ENCODE data around the gene PCDHA4.
"Not testable (repeated sequence)": the region's sequence is repeated elsewhere in the genome, so short reads cannot be mapped to it uniquely, and the experiment has no call there.

PCDHA4 gene

GRCh38 chr5:140827704-140828361 lies 21.0 kb downstream of the PCDHA4 start, which contains the start of gene PCDHA6:
TSS of gene PCDHA6 (plus strand) at chr5:140827960. CDS start at chr5:140828092, 132 bp downstream.
- no peak within 1 kb of the TSS for H3K4me3 ChIP-seq (ENCODE audit: low read length)
- peak; percentile 19 for TF ChIP-seq CTCF (conservative IDR thresholded peaks at IDR 0.05; ENCODE audit: low read depth, low read length)
- DNase-seq (ENCODE audit: low read depth) = no peak

- no peak for TF ChIP-seq CTCF (conservative IDR thresholded peaks at IDR 0.05; ENCODE audit: low read depth, low read length)
- DNase-seq (ENCODE audit: low read depth) = no peak
- no peak overlapping the region for H3K4me3 ChIP-seq (ENCODE audit: low read length)
These were observed 21.5 kb downstream of the PCDHA4 start for GRCh38 chr5:140828362-140828737.

- not testable (repeated sequence) for DNase-seq (ENCODE audit: low read depth)
These were observed 22.9 kb downstream of the PCDHA4 start for GRCh38 chr5:140829511-140830501.

GRCh38 chr5:140833993-140834392 lies 27.1 kb downstream of the PCDHA4 start, which contains the start of gene PCDHA7:
TSS of gene PCDHA7 (plus strand) at chr5:140834269. CDS start at chr5:140834384, 115 bp downstream.
- H3K4me3 ChIP-seq (ENCODE audit: low read length) = no peak within 1 kb of the TSS
- no peak for DNase-seq (ENCODE audit: low read depth)
- no peak for TF ChIP-seq CTCF (conservative IDR thresholded peaks at IDR 0.05; ENCODE audit: low read depth, low read length)

More at GRCh38 chr5:140829511-140830501, 22.9 kb downstream of the PCDHA4 start:
- H3K4me3 ChIP-seq (ENCODE audit: low read length) = not testable (repeated sequence)

GRCh38 chr5:140834439-140835008 lies 27.7 kb downstream of the PCDHA4 start:
- not testable (repeated sequence) for DNase-seq (ENCODE audit: low read depth); H3K4me3 ChIP-seq (ENCODE audit: low read length)

- no peak overlapping the region for H3K4me3 ChIP-seq (ENCODE audit: low read length)
- DNase-seq (ENCODE audit: low read depth) = no peak
- TF ChIP-seq CTCF (conservative IDR thresholded peaks at IDR 0.05; ENCODE audit: low read depth, low read length) = no peak
These were observed 29.0 kb downstream of the PCDHA4 start for GRCh38 chr5:140835622-140836510.

- no peak for DNase-seq (ENCODE audit: low read depth)
- peak; percentile 29 for TF ChIP-seq CTCF (conservative IDR thresholded peaks at IDR 0.05; ENCODE audit: low read depth, low read length)
- no peak within 1 kb of the TSS for H3K4me3 ChIP-seq (ENCODE audit: low read length)
These were observed 34.4 kb downstream of the PCDHA4 start, which contains the start of gene PCDHA8 for GRCh38 chr5:140840978-140841962. TSS of gene PCDHA8 (plus strand) at chr5:140841187. CDS start at chr5:140841322, 135 bp downstream.
